BJ (cell line): ENCODE data around the gene PIP5K1C. TPM values are rescaled to one million over a fixed set of nuclear protein-coding genes. Genes with fewer than 3 reads are reported as not detected.

Source experiments
- CTCF ChIA-PET: fragments of 350-600 bp; formaldehyde crosslinking; extraction: SDS; loops from one replicate; lab custom pipeline; 2021; ENCODE audit warnings: antibody characterized with exemption, inconsistent platforms; lab: Yijun Ruan, JAX
- POLR2A ChIA-PET: fragments of 300-600 bp; sonication (Branson Sonifier 250); formaldehyde crosslinking; extraction: SDS; loops from one replicate; lab custom pipeline; 2021; ENCODE audit warnings: antibody characterized with exemption; lab: Charles Lee
- DNase-seq: peaks from one replicate; pipeline ENCODE4 v3.0.0-alpha.2; 2011; ENCODE audit warnings: low read depth
- H3K27me3 ChIP-seq: 2 replicates; pipeline ENCODE4 v1.6.0; 2011; ENCODE audit warnings: low read length; ENCODE audit not compliant: control insufficient read depth, insufficient read depth
- H3K36me3 ChIP-seq: 2 replicates; pipeline ENCODE4 v1.5.1; 2011; ENCODE audit warnings: low read length; ENCODE audit not compliant: control insufficient read depth, insufficient read depth
- H3K4me3 ChIP-seq: 2 replicates; pipeline ENCODE4 v1.5.1; 2011; ENCODE audit warnings: low read depth, mild to moderate bottlenecking, control low read depth, low read length
- CTCF ChIP-seq: IDR thresholded peaks from 2 replicates; pipeline ENCODE4 v1.5.1; 2011; ENCODE audit warnings: low read depth, mild to moderate bottlenecking, control low read depth, inconsistent platforms, low read length, moderate library complexity; ENCODE audit not compliant: insufficient read depth
- polyA plus RNA-seq: library from polyadenylated mRNA; depleted of rRNA; stranded (reverse); fragments of >200 nt; gene quantifications from 2 replicates; pipeline ENCODE4 v1.2.3, GENCODE V29; 2011

PIP5K1C gene
- polyA plus RNA-seq, 1 experiment, result 35.3 TPM

GRCh38 chr19:3682741-3683404, 17.4 kb downstream of the PIP5K1C start:
- H3K36me3 ChIP-seq, result peaks cover 13% of the 10 kb centered on the region
- ChIA-PET CTCF (interaction anchor here (1.3 kb wide), 1 partner anchor 11 kb away, joined by 4 read pairs; no protein-coding TSS in a partner anchor), POLR2A (no interaction called here)
- no peak overlapping the region for H3K4me3 ChIP-seq
- TF ChIP-seq CTCF, result no peak
- no peak for DNase-seq
- H3K27me3 ChIP-seq, result no peaks in the 10 kb centered on the region

GRCh38 chr19:3682286-3682685, 18.0 kb downstream of the PIP5K1C start:
- no peak for TF ChIP-seq CTCF
- ChIA-PET POLR2A (no interaction called here), CTCF (interaction anchor here (1.3 kb wide), 1 partner anchor 10 kb away, joined by 4 read pairs; no protein-coding TSS in a partner anchor)
- H3K36me3 ChIP-seq, result peaks cover 13% of the 10 kb centered on the region
- DNase-seq, result no peak
- H3K27me3 ChIP-seq, result no peaks in the 10 kb centered on the region
- H3K4me3 ChIP-seq, result no peak overlapping the region

DNA sequence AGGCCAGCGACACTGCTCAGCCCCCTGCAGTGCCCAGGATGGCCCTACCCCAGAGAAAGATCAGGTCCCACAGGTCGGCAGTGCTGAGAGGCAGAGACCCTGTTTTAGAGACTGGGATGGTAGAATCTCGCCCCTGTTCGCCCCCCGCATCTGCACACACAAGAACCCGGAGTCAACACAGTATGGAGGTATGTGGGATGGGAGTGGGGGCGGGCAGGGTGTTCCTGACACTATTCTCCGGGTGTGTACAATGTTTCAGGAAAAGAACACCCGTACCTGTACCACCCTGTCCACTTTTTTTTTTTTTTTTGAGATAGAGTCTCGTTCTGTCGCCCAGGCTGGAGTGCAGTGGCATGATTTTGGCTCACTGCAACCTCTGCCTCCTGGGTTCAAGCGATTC, 19.3 kb downstream of the PIP5K1C start:
- no peak for DNase-seq
- Histone ChIP-seq H3K4me3 (no peak overlapping the region), H3K27me3 (no peaks in the 10 kb centered on the region), H3K36me3 (peaks cover 13% of the 10 kb centered on the region)
- no peak for TF ChIP-seq CTCF
- ChIA-PET POLR2A (no interaction called here), CTCF (no interaction called here)

- Histone ChIP-seq H3K36me3 (peaks cover 13% of the 10 kb centered on the region), H3K4me3 (no peak overlapping the region), H3K27me3 (no peaks in the 10 kb centered on the region)
- ChIA-PET POLR2A (no interaction called here), CTCF (interaction anchor here (1.5 kb wide), 1 partner anchor 11 kb away, joined by 3 read pairs; no protein-coding TSS in a partner anchor)
- DNase-seq, result no peak
- no peak for TF ChIP-seq CTCF
Observed at GRCh38 chr19:3679581-3679980, 20.7 kb downstream of the PIP5K1C start.

- POLR2A ChIA-PET, result no interaction called here
- no peak for DNase-seq
- Histone ChIP-seq H3K27me3 (no peaks in the 10 kb centered on the region), H3K36me3 (peaks cover 9% of the 10 kb centered on the region), H3K4me3 (no peak overlapping the region)
- CTCF ChIA-PET, result interaction anchor here (1.5 kb wide), 1 partner anchor 11 kb away, joined by 3 read pairs; no protein-coding TSS in a partner anchor
- no peak for TF ChIP-seq CTCF
Observed at GRCh38 chr19:3679138-3679537, 21.1 kb downstream of the PIP5K1C start.
